Neural crest cell (in vitro differentiated cells): ENCODE results near the gene MAGEC2. TPM values are rescaled to one million over a fixed set of nuclear protein-coding genes. Genes with fewer than 3 reads are reported as not detected.

ENCODE experiments used
- DNase-seq: peaks from one replicate; pipeline ENCODE4 v3.0.0; 2021; ENCODE audit warnings: low read depth, mixed read lengths, low spot score
- H3K27ac Mint-ChIP-seq: one replicate; pipeline ENCODE4 v1.8.0; 2021; ENCODE audit warnings: mild to moderate bottlenecking, mixed read lengths; ENCODE audit not compliant: unreplicated experiment
- H3K27me3 Mint-ChIP-seq: 2 replicates; pipeline ENCODE4 v1.8.0; 2021; ENCODE audit warnings: low read depth, mild to moderate bottlenecking, mixed read lengths
- H3K36me3 Mint-ChIP-seq: 2 replicates; pipeline ENCODE4 v1.8.0; 2021; ENCODE audit warnings: low read depth, mild to moderate bottlenecking, mixed read lengths
- H3K4me1 Mint-ChIP-seq: 2 replicates; pipeline ENCODE4 v1.8.0; 2021; ENCODE audit warnings: mixed read lengths
- H3K4me3 Mint-ChIP-seq: one replicate; pipeline ENCODE4 v1.8.0; 2021; ENCODE audit warnings: mild to moderate bottlenecking, mixed read lengths
- H3K9me3 Mint-ChIP-seq: 2 replicates; pipeline ENCODE4 v1.8.0; 2021; ENCODE audit warnings: mixed read lengths
- CTCF ChIP-seq: fragments of 200-600 bp; sonication (generic); conservative IDR thresholded peaks from 2 replicates; pipeline ENCODE4 v1.5.0; 2021; ENCODE audit warnings: antibody characterized with exemption, mild to moderate bottlenecking
- total RNA-seq: library from RNA; stranded (reverse); gene quantifications from 2 replicates; pipeline ENCODE4 v1.2.1, GENCODE V29; 2021

Gene MAGEC2
- total RNA-seq, 1 donor from 2014 or later, result not detected

GRCh38 chrX:142244568-142244967, 39.5 kb upstream of the MAGEC2 start:
- Mint-ChIP-seq H3K27me3 (no peaks in the 10 kb centered on the region), H3K4me1 (no peaks in the 10 kb centered on the region), H3K27ac (no peak overlapping the region), H3K4me3 (no peak overlapping the region), H3K36me3 (no peaks in the 10 kb centered on the region), H3K9me3 (peaks cover 5% of the 10 kb centered on the region)
- no peak for DNase-seq
- TF ChIP-seq CTCF, result no peak

- Mint-ChIP-seq H3K4me3 (no peak overlapping the region), H3K9me3 (peaks cover 9% of the 10 kb centered on the region), H3K4me1 (peaks cover 12% of the 10 kb centered on the region), H3K36me3 (peaks cover 8% of the 10 kb centered on the region), H3K27me3 (no peaks in the 10 kb centered on the region), H3K27ac (no peak overlapping the region)
- no peak for TF ChIP-seq CTCF
- no peak for DNase-seq
Observed at GRCh38 chrX:142238536-142238935, 33.4 kb upstream of the MAGEC2 start.

DNA sequence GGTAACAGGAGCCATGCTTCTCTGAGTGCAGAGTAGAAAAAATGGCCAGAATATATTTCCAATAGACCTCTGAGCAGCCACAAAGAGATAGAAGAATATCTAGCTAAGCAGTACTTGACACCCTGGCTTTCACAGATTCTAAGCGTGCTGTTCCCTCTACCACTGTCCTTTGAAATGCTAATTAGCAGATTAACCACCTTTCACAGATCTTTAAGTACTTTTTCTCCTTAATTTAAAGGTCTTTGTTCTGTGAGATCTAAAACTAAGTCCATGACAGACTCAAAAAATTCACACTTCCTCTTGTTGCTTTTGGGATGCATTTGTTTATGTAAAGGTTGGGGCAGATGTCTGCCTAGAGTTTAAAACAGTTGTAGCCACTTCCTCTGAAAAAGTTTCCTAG, 28.3 kb upstream of the MAGEC2 start:
- Mint-ChIP-seq H3K4me1 (peaks cover 15% of the 10 kb centered on the region), H3K27ac (no peak overlapping the region)
- DNase-seq, result no peak

DNA sequence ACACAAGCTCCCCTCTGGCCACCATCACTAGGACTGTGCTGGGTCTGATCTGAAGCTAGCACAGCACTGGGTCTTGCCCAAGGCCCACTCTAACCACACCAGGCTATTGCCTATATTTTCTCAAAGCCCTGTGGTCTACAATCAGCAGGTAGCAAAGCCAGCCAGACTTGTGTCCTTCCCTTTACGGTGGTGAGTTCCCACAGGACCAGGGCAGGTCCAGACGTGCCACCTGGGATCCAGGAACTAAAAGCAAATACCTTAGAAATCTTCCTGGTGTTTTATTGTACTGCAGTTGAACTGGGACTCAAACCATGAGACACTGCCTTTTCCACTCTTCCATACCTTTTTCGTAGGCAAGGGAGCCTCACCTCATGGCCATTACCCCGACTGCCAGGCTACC, 9.0 kb upstream of the MAGEC2 start:
- Mint-ChIP-seq H3K4me1 (no peaks in the 10 kb centered on the region), H3K4me3 (no peak overlapping the region), H3K27me3 (no peaks in the 10 kb centered on the region), H3K36me3 (no peaks in the 10 kb centered on the region), H3K9me3 (peaks cover 7% of the 10 kb centered on the region), H3K27ac (no peak overlapping the region)
- DNase-seq, result no peak
- TF ChIP-seq CTCF, result no peak

More for the DNA sequence above, 28.3 kb upstream of the MAGEC2 start:
- no peaks in the 10 kb centered on the region for H3K27me3 Mint-ChIP-seq
- peaks cover 10% of the 10 kb centered on the region for H3K36me3 Mint-ChIP-seq
- no peak for TF ChIP-seq CTCF
- H3K4me3 Mint-ChIP-seq, result no peak overlapping the region
- peaks cover 5% of the 10 kb centered on the region for H3K9me3 Mint-ChIP-seq

DNA sequence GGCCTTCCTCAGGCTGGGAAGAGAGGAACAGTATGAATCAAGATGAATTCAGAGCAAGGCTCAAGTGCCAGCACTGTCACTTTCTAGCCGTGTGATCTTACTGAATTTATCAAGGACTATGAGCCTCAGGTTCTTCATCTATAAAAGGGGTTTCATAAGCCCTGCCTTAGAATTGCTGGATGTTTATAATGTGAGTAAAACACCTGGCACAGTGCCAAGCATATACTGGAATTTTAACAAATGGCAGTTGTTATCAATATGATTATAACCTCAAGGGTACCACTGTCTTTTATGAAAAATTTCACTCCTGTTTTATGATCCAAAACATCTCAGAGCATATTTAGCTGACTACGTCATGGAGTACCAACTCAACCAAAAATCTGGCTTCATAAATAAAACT, 4.0 kb downstream of the MAGEC2 start:
- Mint-ChIP-seq H3K4me3 (no peak overlapping the region), H3K27me3 (no peaks in the 10 kb centered on the region), H3K4me1 (no peaks in the 10 kb centered on the region), H3K9me3 (peaks cover 5% of the 10 kb centered on the region), H3K27ac (no peak overlapping the region), H3K36me3 (no peaks in the 10 kb centered on the region)
- TF ChIP-seq CTCF, result no peak
- DNase-seq, result no peak

- no peaks in the 10 kb centered on the region for H3K27me3 Mint-ChIP-seq
- TF ChIP-seq CTCF, result no peak
- no peak overlapping the region for H3K4me3 Mint-ChIP-seq
- peaks cover 10% of the 10 kb centered on the region for H3K9me3 Mint-ChIP-seq
- H3K4me1 Mint-ChIP-seq, result peaks cover 5% of the 10 kb centered on the region
- H3K27ac Mint-ChIP-seq, result no peak overlapping the region
- DNase-seq, result no peak
- H3K36me3 Mint-ChIP-seq, result peaks cover 3% of the 10 kb centered on the region
Observed at GRCh38 chrX:142186103-142186502, 19.0 kb downstream of the MAGEC2 start.
